ENCODE data around the gene IL10RB.
"Not testable (repeated sequence)": the region's sequence is repeated elsewhere in the genome, so short reads cannot be mapped to it uniquely, and the experiment has no call there.

The IL10RB gene

GRCh38 chr21:33232291-33233034 lies 33.7 kb upstream of the IL10RB start:
- peaks cover 6% of the 10 kb centered on the region; the same call in 1 of the 2 replicates for H3K27me3 ChIP-seq (ENCODE audit: control insufficient read depth, insufficient read depth, low read length)
- H3K4me1 ChIP-seq (ENCODE audit: control insufficient read depth, insufficient read depth, low read length), result peaks cover 14% of the 10 kb centered on the region; the same call in 1 of the 2 replicates
- H3K9me3 ChIP-seq (ENCODE audit: control insufficient read depth, insufficient read depth, low read depth, low read length), result peaks cover 20% of the 10 kb centered on the region
- no peak overlapping the region for H3K9ac ChIP-seq (ENCODE audit: low read length)
- H3K36me3 ChIP-seq (ENCODE audit: control insufficient read depth, insufficient read depth, low read length), result peaks cover 4% of the 10 kb centered on the region; the same call in 1 of the 2 replicates
- H3K4me3 ChIP-seq (ENCODE audit: low read depth, low read length), result no peak overlapping the region
- H3K27ac ChIP-seq (ENCODE audit: low read depth, low read length), result no peak overlapping the region

- no peak overlapping the region for H3K4me3 ChIP-seq (ENCODE audit: low read depth, low read length)
- peaks cover 4% of the 10 kb centered on the region; the same call in 1 of the 2 replicates for H3K36me3 ChIP-seq (ENCODE audit: control insufficient read depth, insufficient read depth, low read length)
- H3K9me3 ChIP-seq (ENCODE audit: control insufficient read depth, insufficient read depth, low read depth, low read length), result peaks cover 39% of the 10 kb centered on the region
- H3K27me3 ChIP-seq (ENCODE audit: control insufficient read depth, insufficient read depth, low read length), result peaks cover 6% of the 10 kb centered on the region; the same call in 1 of the 2 replicates
- 0 out of 2 replicates have a peak, but pooled peaks cover 9% of the 10 kb centered on the region for H3K4me1 ChIP-seq (ENCODE audit: control insufficient read depth, insufficient read depth, low read length)
- no peak overlapping the region for H3K27ac ChIP-seq (ENCODE audit: low read depth, low read length)
- H3K9ac ChIP-seq (ENCODE audit: low read length), result no peak overlapping the region
Observed at GRCh38 chr21:33234635-33235520, 31.3 kb upstream of the IL10RB start.

- Histone ChIP-seq H3K36me3 (ENCODE audit: control insufficient read depth, insufficient read depth, low read length) (peaks cover 4% of the 10 kb centered on the region; the same call in 1 of the 2 replicates), H3K9me3 (ENCODE audit: control insufficient read depth, insufficient read depth, low read depth, low read length) (peaks cover 49% of the 10 kb centered on the region), H3K27me3 (ENCODE audit: control insufficient read depth, insufficient read depth, low read length) (peaks cover under 1% of the 10 kb centered on the region; the same call in 1 of the 2 replicates), H3K4me3 (ENCODE audit: low read depth, low read length) (no peak overlapping the region), H3K9ac (ENCODE audit: low read length) (no peak overlapping the region), H3K27ac (ENCODE audit: low read depth, low read length) (no peak overlapping the region), H3K4me1 (ENCODE audit: control insufficient read depth, insufficient read depth, low read length) (0 out of 2 replicates have a peak, but pooled peaks cover 7% of the 10 kb centered on the region)
Observed at GRCh38 chr21:33236013-33236686, 30.0 kb upstream of the IL10RB start.

- Histone ChIP-seq H3K27ac (ENCODE audit: low read depth, low read length) (no peak overlapping the region), H3K4me1 (ENCODE audit: control insufficient read depth, insufficient read depth, low read length) (0 out of 2 replicates have a peak, but pooled peaks cover 6% of the 10 kb centered on the region), H3K9ac (ENCODE audit: low read length) (no peak overlapping the region), H3K27me3 (ENCODE audit: control insufficient read depth, insufficient read depth, low read length) (no peaks in the 10 kb centered on the region), H3K9me3 (ENCODE audit: control insufficient read depth, insufficient read depth, low read depth, low read length) (peaks cover 51% of the 10 kb centered on the region), H3K4me3 (ENCODE audit: low read depth, low read length) (no peak overlapping the region), H3K36me3 (ENCODE audit: control insufficient read depth, insufficient read depth, low read length) (peaks cover 5% of the 10 kb centered on the region)
Observed at GRCh38 chr21:33236766-33237165, 29.4 kb upstream of the IL10RB start.

GRCh38 chr21:33237486-33237885 lies 28.7 kb upstream of the IL10RB start:
- Histone ChIP-seq H3K4me3 (ENCODE audit: low read depth, low read length) (no peak overlapping the region), H3K36me3 (ENCODE audit: control insufficient read depth, insufficient read depth, low read length) (peaks cover 10% of the 10 kb centered on the region), H3K27ac (ENCODE audit: low read depth, low read length) (no peak overlapping the region), H3K4me1 (ENCODE audit: control insufficient read depth, insufficient read depth, low read length) (0 out of 2 replicates have a peak, but pooled peaks cover 6% of the 10 kb centered on the region), H3K9ac (ENCODE audit: low read length) (no peak overlapping the region), H3K27me3 (ENCODE audit: control insufficient read depth, insufficient read depth, low read length) (no peaks in the 10 kb centered on the region), H3K9me3 (ENCODE audit: control insufficient read depth, insufficient read depth, low read depth, low read length) (peaks cover 51% of the 10 kb centered on the region)

GRCh38 chr21:33238146-33238545 lies 28.0 kb upstream of the IL10RB start:
- Histone ChIP-seq H3K9me3 (ENCODE audit: control insufficient read depth, insufficient read depth, low read depth, low read length) (peaks cover 51% of the 10 kb centered on the region), H3K9ac (ENCODE audit: low read length) (no peak overlapping the region), H3K27ac (ENCODE audit: low read depth, low read length) (no peak overlapping the region), H3K36me3 (ENCODE audit: control insufficient read depth, insufficient read depth, low read length) (peaks cover 10% of the 10 kb centered on the region), H3K27me3 (ENCODE audit: control insufficient read depth, insufficient read depth, low read length) (no peaks in the 10 kb centered on the region), H3K4me1 (ENCODE audit: control insufficient read depth, insufficient read depth, low read length) (0 out of 2 replicates have a peak, but pooled peaks cover 4% of the 10 kb centered on the region), H3K4me3 (ENCODE audit: low read depth, low read length) (no peak overlapping the region)

GRCh38 chr21:33238565-33239255 lies 27.5 kb upstream of the IL10RB start:
- H3K27me3 ChIP-seq (ENCODE audit: control insufficient read depth, insufficient read depth, low read length), result no peaks in the 10 kb centered on the region
- peaks cover 51% of the 10 kb centered on the region for H3K9me3 ChIP-seq (ENCODE audit: control insufficient read depth, insufficient read depth, low read depth, low read length)
- 0 out of 2 replicates have a peak, but pooled peaks cover 4% of the 10 kb centered on the region for H3K4me1 ChIP-seq (ENCODE audit: control insufficient read depth, insufficient read depth, low read length)
- no peak overlapping the region for H3K27ac ChIP-seq (ENCODE audit: low read depth, low read length)
- no peak overlapping the region for H3K9ac ChIP-seq (ENCODE audit: low read length)
- H3K36me3 ChIP-seq (ENCODE audit: control insufficient read depth, insufficient read depth, low read length), result peaks cover 13% of the 10 kb centered on the region
- no peak overlapping the region for H3K4me3 ChIP-seq (ENCODE audit: low read depth, low read length)

- not testable (repeated sequence) for H3K27ac ChIP-seq (ENCODE audit: low read depth, low read length); H3K27me3 ChIP-seq (ENCODE audit: control insufficient read depth, insufficient read depth, low read length); H3K9ac ChIP-seq (ENCODE audit: low read length); H3K4me1 ChIP-seq (ENCODE audit: control insufficient read depth, insufficient read depth, low read length); H3K4me3 ChIP-seq (ENCODE audit: low read depth, low read length)
- Histone ChIP-seq H3K36me3 (ENCODE audit: control insufficient read depth, insufficient read depth, low read length) (peaks cover 19% of the 10 kb centered on the region), H3K9me3 (ENCODE audit: control insufficient read depth, insufficient read depth, low read depth, low read length) (peaks cover 51% of the 10 kb centered on the region)
Observed at GRCh38 chr21:33239559-33240127, 26.5 kb upstream of the IL10RB start.

- Histone ChIP-seq H3K4me3 (ENCODE audit: low read depth, low read length) (no peak overlapping the region), H3K27ac (ENCODE audit: low read depth, low read length) (no peak overlapping the region), H3K36me3 (ENCODE audit: control insufficient read depth, insufficient read depth, low read length) (peaks cover 27% of the 10 kb centered on the region), H3K9me3 (ENCODE audit: control insufficient read depth, insufficient read depth, low read depth, low read length) (peaks cover 45% of the 10 kb centered on the region), H3K27me3 (ENCODE audit: control insufficient read depth, insufficient read depth, low read length) (no peaks in the 10 kb centered on the region), H3K4me1 (ENCODE audit: control insufficient read depth, insufficient read depth, low read length) (no peaks in the 10 kb centered on the region), H3K9ac (ENCODE audit: low read length) (no peak overlapping the region)
Observed at GRCh38 chr21:33240404-33240803, 25.8 kb upstream of the IL10RB start.

- peaks cover 36% of the 10 kb centered on the region for H3K9me3 ChIP-seq (ENCODE audit: control insufficient read depth, insufficient read depth, low read depth, low read length)
- no peak overlapping the region for H3K4me3 ChIP-seq (ENCODE audit: low read depth, low read length)
- H3K27me3 ChIP-seq (ENCODE audit: control insufficient read depth, insufficient read depth, low read length), result no peaks in the 10 kb centered on the region
- no peaks in the 10 kb centered on the region for H3K4me1 ChIP-seq (ENCODE audit: control insufficient read depth, insufficient read depth, low read length)
- no peak overlapping the region for H3K27ac ChIP-seq (ENCODE audit: low read depth, low read length)
- H3K36me3 ChIP-seq (ENCODE audit: control insufficient read depth, insufficient read depth, low read length), result peaks cover 36% of the 10 kb centered on the region
- H3K9ac ChIP-seq (ENCODE audit: low read length), result no peak overlapping the region
Observed at GRCh38 chr21:33241846-33242245, 24.3 kb upstream of the IL10RB start.

All from HUES6 (cell line).